GM18511 (cell line): ENCODE results near the gene TLNRD1.

Experiments
- ATAC-seq: cut with Tn5 transposase; IDR thresholded peaks from one replicate; pipeline ENCODE4 v1.9.1; 2021; ENCODE audit warnings: mild to moderate bottlenecking, moderate library complexity; ENCODE audit not compliant: unreplicated experiment

The TLNRD1 gene

GRCh38 chr15:81053621-81054020, 52.9 kb downstream of the TLNRD1 start:
- no peak for ATAC-seq

- ATAC-seq: no peak
Measured at GRCh38 chr15:81054236-81054635, 53.5 kb downstream of the TLNRD1 start.
